ENCODE measurements around the gene SLC15A5.

DNA sequence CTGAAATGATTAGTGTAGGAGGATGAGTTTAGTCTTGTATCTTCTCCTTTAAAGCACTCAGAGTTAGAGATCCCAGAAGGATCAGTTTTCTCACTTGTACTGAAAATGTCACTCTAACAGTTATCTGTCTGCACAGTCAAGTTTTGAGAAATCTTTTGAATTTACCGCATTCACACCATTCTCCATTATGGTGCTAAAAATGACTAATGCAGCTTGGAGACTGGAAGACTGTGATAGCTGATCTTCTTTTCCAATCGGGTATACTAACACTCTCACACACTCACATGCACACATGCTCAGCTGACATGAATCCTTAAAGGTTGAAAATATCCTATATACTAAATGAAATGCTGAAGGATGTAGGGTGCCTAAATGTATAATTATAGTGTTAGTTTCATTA, 65.8 kb downstream of the SLC15A5 start:
- no peak for TF ChIP-seq ELF4 (IDR thresholded peaks at IDR 0.05)
- TF ChIP-seq SUZ12 (IDR thresholded peaks at IDR 0.05): no peak
- TF ChIP-seq ZNF384 (IDR thresholded peaks at IDR 0.05): no peak
- no peak for TF ChIP-seq HDGF (IDR thresholded peaks at IDR 0.05; ENCODE audit: borderline replicate concordance)
- no peak for TF ChIP-seq FOXM1 (IDR thresholded peaks at IDR 0.05; ENCODE audit: borderline replicate concordance)
- TF ChIP-seq SP1 (IDR thresholded peaks at IDR 0.05): no peak
- no peak for TF ChIP-seq FOXK2 (IDR thresholded peaks at IDR 0.05)
- no peak for TF ChIP-seq L3MBTL2 (conservative IDR thresholded peaks at IDR 0.05)
- TF ChIP-seq BHLHE40 (IDR thresholded peaks at IDR 0.05; ENCODE audit: borderline replicate concordance): no peak
- TF ChIP-seq ARNT (IDR thresholded peaks at IDR 0.05): no peak
- no peak for TF ChIP-seq FOXA1 (IDR thresholded peaks at IDR 0.05)
- TF ChIP-seq, protein P1, sequence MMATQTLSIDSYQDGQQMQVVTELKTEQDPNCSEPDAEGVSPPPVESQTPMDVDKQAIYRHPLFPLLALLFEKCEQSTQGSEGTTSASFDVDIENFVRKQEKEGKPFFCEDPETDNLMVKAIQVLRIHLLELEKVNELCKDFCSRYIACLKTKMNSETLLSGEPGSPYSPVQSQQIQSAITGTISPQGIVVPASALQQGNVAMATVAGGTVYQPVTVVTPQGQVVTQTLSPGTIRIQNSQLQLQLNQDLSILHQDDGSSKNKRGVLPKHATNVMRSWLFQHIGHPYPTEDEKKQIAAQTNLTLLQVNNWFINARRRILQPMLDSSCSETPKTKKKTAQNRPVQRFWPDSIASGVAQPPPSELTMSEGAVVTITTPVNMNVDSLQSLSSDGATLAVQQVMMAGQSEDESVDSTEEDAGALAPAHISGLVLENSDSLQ (IDR thresholded peaks at IDR 0.05): no peak
- no peak for TF ChIP-seq TARDBP (IDR thresholded peaks at IDR 0.05)
